ENCODE data around the gene UGT1A5. TPM values are rescaled to one million over a fixed set of nuclear protein-coding genes. Genes with fewer than 3 reads are reported as not detected.

UGT1A5 gene
- total RNA-seq, 1 donor from 2014 or later: not detected

- intact Hi-C loops (cut with micrococcal nuclease): no loop called here
- DNase-seq (no peak), ATAC-seq (no peak)
These were observed 86.5 kb downstream of the UGT1A5 start for GRCh38 chr2:233799087-233799665.

- ATAC-seq (no peak), DNase-seq (no peak)
- intact Hi-C loops (cut with micrococcal nuclease): no loop called here
These were observed 87.0 kb downstream of the UGT1A5 start for GRCh38 chr2:233799716-233800115.

GRCh38 chr2:233800208-233800607, 87.5 kb downstream of the UGT1A5 start:
- ATAC-seq: no peak
- intact Hi-C loops (cut with micrococcal nuclease): no loop called here
- no peak for DNase-seq

- intact Hi-C loops (cut with micrococcal nuclease): no loop called here
- no peak for DNase-seq
- no peak for ATAC-seq
These were observed 88.8 kb downstream of the UGT1A5 start for GRCh38 chr2:233801357-233802131.

GRCh38 chr2:233802132-233802815, 89.6 kb downstream of the UGT1A5 start:
- DNase-seq (no peak), ATAC-seq (no peak)
- intact Hi-C loops (cut with micrococcal nuclease): no loop called here

- DNase-seq: no peak
- intact Hi-C loops (cut with micrococcal nuclease): no loop called here
- no peak for ATAC-seq
These were observed 90.7 kb downstream of the UGT1A5 start for GRCh38 chr2:233803292-233803911.

- intact Hi-C loops (cut with micrococcal nuclease): no loop called here
- DNase-seq: no peak
- no peak for ATAC-seq
These were observed 91.3 kb downstream of the UGT1A5 start for GRCh38 chr2:233803994-233804393.

GRCh38 chr2:233807215-233807865, 94.6 kb downstream of the UGT1A5 start:
- intact Hi-C loops (cut with micrococcal nuclease): no loop called here
- ATAC-seq (no peak), DNase-seq (no peak)

- ATAC-seq (no peak), DNase-seq (no peak)
- intact Hi-C loops (cut with micrococcal nuclease): no loop called here
These were observed 95.5 kb downstream of the UGT1A5 start for GRCh38 chr2:233807966-233808935.

GRCh38 chr2:233810385-233810784, 97.7 kb downstream of the UGT1A5 start:
- ATAC-seq (no peak), DNase-seq (no peak)
- intact Hi-C loops (cut with micrococcal nuclease): no loop called here

GRCh38 chr2:233811087-233811486, 98.4 kb downstream of the UGT1A5 start:
- intact Hi-C loops (cut with micrococcal nuclease): no loop called here
- no peak for ATAC-seq
- DNase-seq: no peak

GRCh38 chr2:233811732-233812131, 99.0 kb downstream of the UGT1A5 start:
- intact Hi-C loops (cut with micrococcal nuclease): no loop called here
- DNase-seq: no peak

GRCh38 chr2:233813236-233814055, 100.7 kb downstream of the UGT1A5 start:
- no peak for ATAC-seq
- intact Hi-C loops (cut with micrococcal nuclease): no loop called here
- DNase-seq: no peak

More at GRCh38 chr2:233811732-233812131, 99.0 kb downstream of the UGT1A5 start:
- no peak for ATAC-seq

GRCh38 chr2:233814056-233814835, 101.5 kb downstream of the UGT1A5 start:
- ATAC-seq (no peak), DNase-seq (no peak)
- intact Hi-C loops (cut with micrococcal nuclease): no loop called here

GRCh38 chr2:233815861-233816260, 103.2 kb downstream of the UGT1A5 start:
- DNase-seq: no peak
- intact Hi-C loops (cut with micrococcal nuclease): no loop called here
- no peak for ATAC-seq

- DNase-seq: no peak
- no peak for ATAC-seq
- intact Hi-C loops (cut with micrococcal nuclease): no loop called here
These were observed 103.6 kb downstream of the UGT1A5 start for GRCh38 chr2:233816334-233816733.

- ATAC-seq (peak; percentile 18), DNase-seq (no peak)
- intact Hi-C loops (cut with micrococcal nuclease): no loop called here
These were observed 104.1 kb downstream of the UGT1A5 start for GRCh38 chr2:233816771-233817170.

Data from left ventricle myocardium superior (tissue), 1 donor.